ENCODE data around the gene MAP3K6.
"Not testable (repeated sequence)": the region's sequence is repeated elsewhere in the genome, so short reads cannot be mapped to it uniquely, and the experiment has no call there.

- TF ChIP-seq CTCF, POLR2A (IDR thresholded peaks at IDR 0.05): not testable (repeated sequence)
Observed at GRCh38 chr1:27384797-27385196, 18.0 kb upstream of the MAP3K6 start.

All from esophagus squamous epithelium (tissue), 4 donors.